Astrocyte of the spinal cord (primary cell): ENCODE results near the gene TMEM258.
A peak's percentile ranks its signal among the peaks of the same experiment; 100 is the strongest.

Source experiments
- DNase-seq: peaks from one replicate; pipeline ENCODE4 v3.0.0; 2011; ENCODE audit warnings: low read depth, low spot score
- H3K4me3 ChIP-seq: 2 replicates; pipeline ENCODE4 v1.5.1; 2011; ENCODE audit warnings: low read depth, mild to moderate bottlenecking, low read length, moderate library complexity
- in situ Hi-C: cut with HindIII; loops from 2 replicates; pipeline ENCODE4 v1.10.0; 2017; ENCODE audit warnings: low sequenced_read_pairs
- TF ChIP-seq, protein P1 (sequence below): IDR thresholded peaks from 2 replicates; pipeline ENCODE4 v1.5.1; 2012; ENCODE audit warnings: low read depth, mild to moderate bottlenecking, low read length, inconsistent platforms

Gene TMEM258

DNA sequence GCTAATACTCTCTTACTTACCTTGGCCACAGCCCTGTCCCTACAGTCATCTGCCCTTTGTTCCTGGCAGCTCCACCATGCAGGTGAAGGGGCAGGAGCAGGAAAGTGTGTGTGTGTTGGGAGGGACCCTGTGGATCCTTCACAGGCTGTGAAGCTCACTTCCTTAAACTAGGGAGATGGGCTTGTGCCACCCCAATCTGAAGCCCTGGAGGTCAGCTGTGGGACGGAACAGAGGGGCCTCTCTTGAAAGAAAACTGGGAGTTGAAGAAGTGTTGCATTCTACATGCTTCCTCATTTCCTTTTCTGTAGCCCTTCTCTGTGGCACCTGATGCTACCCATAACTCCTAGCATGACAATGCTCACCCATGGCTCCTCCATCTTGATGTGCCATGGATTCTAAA is 12.7 kb upstream of the TMEM258 start:
- TF ChIP-seq, protein P1, sequence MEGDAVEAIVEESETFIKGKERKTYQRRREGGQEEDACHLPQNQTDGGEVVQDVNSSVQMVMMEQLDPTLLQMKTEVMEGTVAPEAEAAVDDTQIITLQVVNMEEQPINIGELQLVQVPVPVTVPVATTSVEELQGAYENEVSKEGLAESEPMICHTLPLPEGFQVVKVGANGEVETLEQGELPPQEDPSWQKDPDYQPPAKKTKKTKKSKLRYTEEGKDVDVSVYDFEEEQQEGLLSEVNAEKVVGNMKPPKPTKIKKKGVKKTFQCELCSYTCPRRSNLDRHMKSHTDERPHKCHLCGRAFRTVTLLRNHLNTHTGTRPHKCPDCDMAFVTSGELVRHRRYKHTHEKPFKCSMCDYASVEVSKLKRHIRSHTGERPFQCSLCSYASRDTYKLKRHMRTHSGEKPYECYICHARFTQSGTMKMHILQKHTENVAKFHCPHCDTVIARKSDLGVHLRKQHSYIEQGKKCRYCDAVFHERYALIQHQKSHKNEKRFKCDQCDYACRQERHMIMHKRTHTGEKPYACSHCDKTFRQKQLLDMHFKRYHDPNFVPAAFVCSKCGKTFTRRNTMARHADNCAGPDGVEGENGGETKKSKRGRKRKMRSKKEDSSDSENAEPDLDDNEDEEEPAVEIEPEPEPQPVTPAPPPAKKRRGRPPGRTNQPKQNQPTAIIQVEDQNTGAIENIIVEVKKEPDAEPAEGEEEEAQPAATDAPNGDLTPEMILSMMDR, result no peak
- in situ Hi-C loops, result no loop called here
- H3K4me3 ChIP-seq, result no peak overlapping the region
- DNase-seq, result no peak

DNA sequence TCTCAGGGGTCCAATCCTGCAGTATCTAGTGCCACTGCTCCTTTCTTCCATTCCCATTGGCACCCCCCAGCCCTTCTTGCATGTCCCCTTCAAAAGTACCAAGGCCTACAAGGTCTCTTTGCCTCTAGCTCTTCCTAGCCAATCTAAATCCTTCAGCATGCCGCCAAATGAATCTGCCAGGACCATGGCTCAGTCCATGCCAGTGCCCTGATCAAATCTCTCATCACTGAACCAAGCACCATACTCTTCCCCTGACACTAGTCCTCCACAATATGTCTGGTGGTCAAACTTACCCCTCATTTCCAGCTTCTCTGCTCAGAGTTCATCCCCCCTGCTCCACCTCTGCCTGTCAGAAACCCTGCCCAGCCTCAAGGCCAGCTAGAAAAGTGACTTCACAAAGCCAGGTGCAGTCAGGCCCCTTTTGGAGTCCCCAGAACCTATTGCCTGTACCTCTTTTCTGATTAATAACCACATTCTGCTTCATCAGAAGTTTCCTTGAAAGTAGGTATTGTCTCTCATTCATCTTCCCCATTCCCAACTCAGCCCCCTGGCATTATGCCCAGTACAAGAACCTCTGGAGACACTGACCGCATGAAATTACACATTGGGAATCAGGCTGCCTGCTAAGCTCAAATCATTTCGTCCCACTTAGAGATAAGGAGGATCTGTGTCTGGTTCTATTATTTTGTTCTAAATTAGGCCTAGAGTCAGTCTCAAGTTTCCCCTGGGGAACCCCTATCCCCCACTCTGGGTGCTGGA is 11.7 kb upstream of the TMEM258 start:
- peak; percentile 29 for DNase-seq
- H3K4me3 ChIP-seq, result no peak overlapping the region
- in situ Hi-C loops, result no loop called here
- TF ChIP-seq, protein P1, result no peak

DNA sequence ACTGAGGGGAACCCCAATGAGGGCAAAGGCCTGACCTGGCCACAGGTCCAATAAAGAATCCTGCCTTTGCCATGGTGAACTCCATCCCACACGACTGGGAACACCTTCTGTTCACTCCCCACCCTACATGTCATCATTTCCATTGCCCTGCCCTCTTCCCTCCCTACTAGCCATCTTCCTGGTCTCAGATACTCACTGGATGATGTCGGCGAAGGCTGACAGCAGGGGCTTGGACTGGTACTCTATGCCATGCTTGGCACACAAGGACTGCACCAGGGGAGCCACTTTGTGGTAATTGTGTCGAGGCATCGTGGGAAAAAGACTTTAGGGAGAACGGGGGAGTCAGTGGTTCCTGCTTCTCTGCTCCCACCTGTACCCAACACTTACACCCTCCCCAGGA is 10.2 kb upstream of the TMEM258 start:
- DNase-seq, result no peak
- TF ChIP-seq, protein P1, result no peak
- no peak overlapping the region for H3K4me3 ChIP-seq
- in situ Hi-C loops, result no loop called here

DNA sequence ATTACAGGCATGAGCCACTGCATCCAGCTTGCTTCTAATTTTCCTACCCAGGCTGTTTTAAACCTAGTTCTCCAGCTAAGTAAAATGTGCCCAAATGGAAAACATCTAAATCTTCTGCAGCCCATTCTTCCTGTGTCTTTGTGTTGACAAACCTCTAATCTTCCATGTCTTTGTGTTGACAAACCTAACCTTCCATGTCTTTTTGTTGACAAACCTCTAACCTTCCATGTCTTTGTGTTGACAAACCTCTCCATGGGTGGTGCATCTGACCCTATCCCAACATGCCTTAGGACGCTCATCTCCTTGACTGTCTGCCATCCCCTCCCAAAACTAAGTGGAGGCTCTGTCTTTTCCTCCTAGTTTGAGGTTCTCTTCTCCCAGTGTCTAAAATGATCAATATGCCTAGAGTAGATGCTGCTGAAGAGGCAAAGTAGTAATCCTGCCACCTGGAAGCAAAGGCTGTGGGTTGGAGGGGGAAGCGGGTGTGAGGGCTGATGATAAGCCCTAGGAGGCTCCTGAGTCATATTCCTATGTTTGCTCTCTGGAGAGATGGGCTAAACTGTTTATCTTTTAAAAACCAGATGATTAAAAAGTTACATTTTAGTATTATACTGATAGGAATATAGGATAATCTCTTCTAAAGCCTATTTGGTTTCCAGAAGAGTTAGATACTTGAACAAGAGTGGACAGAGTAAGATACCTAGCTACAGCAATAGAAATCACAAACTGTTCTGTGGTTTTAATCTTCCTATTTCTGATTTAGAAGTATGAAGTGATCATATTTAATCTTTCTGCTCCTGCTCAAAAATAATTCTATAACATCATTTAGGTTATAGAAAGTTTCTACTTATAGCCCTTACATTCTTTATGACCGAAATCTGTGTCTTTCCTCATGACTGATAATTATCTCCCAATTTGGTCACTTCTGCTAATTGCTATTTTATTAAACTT is 8.2 kb upstream of the TMEM258 start:
- in situ Hi-C loops, result no loop called here
- TF ChIP-seq, protein P1, result no peak
- H3K4me3 ChIP-seq, result no peak overlapping the region
- DNase-seq, result no peak

DNA sequence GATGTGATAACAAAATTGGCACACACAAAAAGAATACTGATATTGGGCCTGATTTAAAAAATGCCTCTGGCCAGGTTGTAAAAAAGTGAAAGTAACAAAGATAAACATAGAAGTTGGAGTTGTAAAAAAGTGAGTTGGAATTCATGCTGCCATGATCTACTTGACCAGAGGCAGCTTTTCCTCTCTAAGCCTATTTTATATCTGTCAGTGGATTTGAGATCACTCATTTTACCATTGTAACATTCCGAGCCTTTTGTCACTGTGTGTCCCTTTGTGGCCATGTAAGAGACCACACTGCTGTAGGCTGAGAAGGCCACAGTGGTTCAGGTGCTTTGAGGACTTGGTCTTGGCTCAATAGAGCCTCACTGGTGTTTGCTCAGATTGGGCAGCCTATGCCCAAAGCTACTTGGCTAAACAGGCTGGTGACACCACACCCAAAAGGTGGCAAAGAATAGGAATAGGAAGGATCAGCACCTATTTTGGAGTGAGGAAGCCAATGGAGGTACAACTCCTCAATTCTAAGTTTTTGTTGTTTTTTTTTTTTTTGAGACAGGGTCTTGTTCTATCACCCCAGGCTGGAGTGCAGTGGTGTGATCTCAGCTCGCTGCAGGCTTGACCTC is 7.4 kb upstream of the TMEM258 start:
- in situ Hi-C loops, result no loop called here
- TF ChIP-seq, protein P1, result no peak
- no peak overlapping the region for H3K4me3 ChIP-seq
- no peak for DNase-seq

DNA sequence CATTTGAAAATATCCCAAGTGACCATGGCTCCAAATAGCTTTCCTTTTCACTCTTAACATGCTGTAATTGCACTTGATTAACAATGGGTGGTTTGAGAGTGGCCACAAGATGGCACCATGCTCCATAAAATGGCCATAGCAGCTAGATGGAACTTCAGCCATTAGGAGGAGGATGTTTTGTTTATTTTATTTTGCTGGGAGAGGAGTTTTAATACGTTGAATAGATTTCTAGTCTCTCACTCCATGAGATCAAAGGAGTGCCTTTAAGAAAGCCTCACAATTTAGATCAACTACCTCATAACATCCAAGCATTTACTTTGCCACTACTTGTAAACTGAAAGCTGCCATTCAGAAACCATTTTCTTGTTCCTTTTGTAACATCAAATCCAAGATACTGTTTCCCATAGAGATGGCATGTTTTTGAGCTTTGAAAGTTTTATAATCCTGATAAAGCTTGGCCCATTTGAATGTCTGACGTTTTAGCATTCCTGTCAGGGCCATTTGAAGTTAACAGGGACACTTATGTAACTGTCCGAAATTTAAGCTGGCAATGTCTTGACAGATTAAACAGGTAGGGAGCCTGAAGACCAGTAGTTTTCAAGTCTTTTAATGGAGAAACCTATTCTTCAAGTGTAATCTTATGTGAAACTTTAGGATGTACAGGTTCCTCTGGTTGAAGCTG is 5.0 kb upstream of the TMEM258 start:
- H3K4me3 ChIP-seq, result no peak overlapping the region
- in situ Hi-C loops, result no loop called here
- DNase-seq, result peak; percentile 86
- TF ChIP-seq, protein P1, result peak; percentile 78
